Measurements from ENCODE around the gene ACACA.

ACACA gene

GRCh38 chr17:37340804-37341203 is 65.8 kb downstream of the ACACA start:
- DNase-seq: no peak

GRCh38 chr17:37339321-37339720 is 67.3 kb downstream of the ACACA start:
- DNase-seq: no peak

- DNase-seq: no peak
Observed at GRCh38 chr17:37338847-37339246, 67.8 kb downstream of the ACACA start.

- DNase-seq: no peak
Observed at GRCh38 chr17:37327341-37328090, 79.1 kb downstream of the ACACA start.

GRCh38 chr17:37322826-37323561 is 83.6 kb downstream of the ACACA start:
- DNase-seq: no peak

DNA sequence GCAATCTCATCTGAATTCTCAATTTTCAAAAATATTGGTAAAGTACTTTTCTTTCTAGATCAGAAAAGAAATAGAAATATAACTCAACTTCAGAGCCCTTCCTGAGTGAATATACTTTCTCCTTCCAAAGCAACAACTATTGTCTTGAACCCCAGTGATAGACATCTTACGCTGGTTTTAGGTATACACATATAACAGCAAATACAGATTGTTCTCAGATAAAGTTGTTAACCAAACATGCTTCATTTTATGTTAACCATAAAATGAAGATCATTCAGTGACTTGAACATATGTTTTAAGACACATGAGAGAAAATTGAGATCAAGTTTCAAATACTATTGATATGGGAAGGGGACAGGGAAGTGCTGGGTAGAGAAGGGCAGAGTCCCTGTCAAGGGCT is 84.5 kb downstream of the ACACA start:
- DNase-seq: no peak

DNA sequence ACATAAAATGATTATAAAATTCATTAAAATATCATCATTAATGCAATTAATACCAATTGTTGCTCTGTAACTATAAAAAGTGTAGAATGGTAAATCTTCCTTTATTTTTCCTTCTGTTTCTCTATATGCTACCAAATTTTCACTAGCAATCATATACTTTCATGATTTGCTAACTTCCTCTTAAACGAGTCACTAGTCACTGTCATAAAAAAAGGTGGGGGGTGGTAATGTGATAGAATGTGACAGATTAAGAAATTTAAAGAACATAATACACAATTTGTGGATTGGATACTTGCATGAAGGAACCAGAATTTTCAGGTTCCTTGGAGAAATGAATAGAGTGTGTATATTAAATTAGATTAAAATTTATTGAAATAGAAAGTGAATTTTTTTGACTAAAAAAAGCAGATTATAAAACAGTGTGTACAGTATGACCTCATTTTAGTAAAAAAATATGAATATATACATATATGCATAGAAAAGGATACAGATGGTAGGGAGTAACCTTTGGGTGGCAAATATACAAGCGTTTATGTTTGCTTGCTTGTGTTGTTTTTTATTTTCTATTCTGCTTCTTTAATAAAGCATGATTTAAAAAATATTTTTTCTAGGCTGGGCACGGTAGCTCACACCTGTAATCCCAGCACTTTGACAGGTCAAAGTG is 87.6 kb downstream of the ACACA start:
- no peak for DNase-seq

DNA sequence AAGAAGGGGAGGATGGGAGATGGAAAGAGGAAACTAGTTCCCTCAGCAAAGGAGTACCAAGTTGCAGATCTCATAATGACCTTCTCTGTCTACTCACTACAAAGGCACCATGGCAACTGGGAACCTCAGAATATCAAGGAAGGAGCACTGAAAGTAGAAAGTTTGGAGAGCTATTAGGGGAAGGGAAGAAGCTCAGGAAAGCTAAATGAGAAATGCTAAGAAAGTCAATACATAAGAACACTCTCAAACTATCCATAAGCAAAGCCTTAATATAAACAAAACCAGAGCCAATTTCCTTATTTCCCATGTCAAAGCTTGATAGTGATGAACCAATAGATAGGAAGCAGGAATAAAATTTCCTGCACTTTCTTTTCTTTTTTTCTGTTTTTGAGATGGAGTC is 88.8 kb downstream of the ACACA start:
- DNase-seq: no peak

DNA sequence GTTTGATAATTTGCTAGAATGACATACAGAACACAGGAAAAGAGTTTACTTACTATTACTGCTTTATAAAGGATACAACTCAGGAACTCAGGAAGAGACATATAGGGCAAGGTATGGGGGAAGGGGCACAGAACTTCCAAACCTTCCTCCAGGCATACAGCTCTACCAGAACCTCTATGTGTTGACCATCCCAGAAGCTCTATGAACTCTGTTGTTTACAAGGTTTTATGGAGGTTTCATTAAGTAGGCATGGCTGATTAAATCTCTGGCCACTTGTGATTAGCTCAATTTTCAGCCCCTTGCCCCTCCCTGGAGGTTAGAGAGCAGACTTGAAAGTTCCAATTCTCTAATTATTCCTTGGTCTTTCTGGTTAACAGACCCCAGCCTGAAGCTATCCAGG is 91.0 kb downstream of the ACACA start:
- DNase-seq: no peak

- no peak for DNase-seq
Observed at GRCh38 chr17:37312137-37312923, 94.3 kb downstream of the ACACA start.

DNA sequence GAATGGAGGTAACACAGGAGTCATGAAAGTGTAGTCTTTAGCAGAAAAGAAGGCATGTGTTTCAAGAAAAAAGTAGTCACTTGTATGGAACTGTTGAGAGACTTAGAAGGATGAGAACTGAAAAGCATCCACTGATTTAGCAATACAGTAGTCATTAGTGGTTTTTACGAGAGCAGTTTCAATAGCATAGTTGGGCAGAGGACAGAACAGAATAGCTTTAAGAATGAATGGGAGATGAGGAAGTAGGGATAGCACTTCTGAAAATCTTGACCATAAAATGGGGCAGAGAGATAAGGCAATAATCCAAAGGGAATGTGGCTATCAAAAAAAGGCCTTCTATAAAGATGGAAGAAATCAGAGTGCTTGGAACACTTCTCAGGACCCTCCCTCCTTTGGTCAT is 95.7 kb downstream of the ACACA start:
- no peak for DNase-seq

GRCh38 chr17:37309051-37309450 is 97.6 kb downstream of the ACACA start:
- no peak for DNase-seq

DNA sequence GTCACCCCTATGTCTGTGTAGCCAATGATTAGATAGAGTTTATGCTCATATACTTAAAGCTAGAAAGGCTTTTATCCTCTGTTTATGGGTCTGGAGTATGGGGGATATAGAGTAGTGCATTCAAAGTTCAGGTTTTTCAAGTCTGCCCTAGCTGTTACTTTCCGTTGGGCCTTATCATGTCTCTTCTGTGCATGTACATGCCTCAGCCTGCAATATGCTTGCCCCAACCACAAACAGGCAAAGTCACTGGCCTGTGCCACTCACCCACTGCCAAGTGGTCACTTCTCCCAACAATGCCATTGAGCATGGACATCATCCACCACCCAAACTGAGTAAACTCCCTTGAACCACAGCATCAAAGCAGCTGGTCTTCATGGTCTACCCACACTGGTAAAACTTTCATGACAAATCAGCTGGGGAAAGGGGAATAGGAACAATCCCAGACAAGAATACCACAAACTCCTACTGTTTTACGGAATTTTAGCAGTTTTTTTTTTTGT is 101.2 kb downstream of the ACACA start:
- DNase-seq: no peak

DNA sequence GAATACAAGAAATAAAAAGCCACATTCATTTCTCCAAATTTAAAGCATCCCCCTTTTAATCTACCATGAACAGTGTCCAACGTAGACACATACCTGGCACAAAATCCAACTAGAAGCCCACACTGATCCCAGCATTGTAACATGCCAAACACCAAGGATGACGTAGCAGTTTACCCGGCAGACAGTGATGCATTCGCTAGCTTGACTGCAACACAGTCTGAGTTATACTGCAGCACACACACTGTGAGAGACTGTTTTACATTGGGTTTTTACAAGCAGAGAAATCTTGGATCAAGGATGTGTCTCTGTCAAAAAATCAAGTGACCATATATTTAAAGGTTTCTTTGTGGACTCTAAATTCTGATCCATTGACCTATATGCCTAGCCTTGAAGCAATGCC is 105.3 kb downstream of the ACACA start:
- DNase-seq: no peak

GRCh38 chr17:37300683-37301082 is 106.0 kb downstream of the ACACA start:
- DNase-seq: no peak

DNA sequence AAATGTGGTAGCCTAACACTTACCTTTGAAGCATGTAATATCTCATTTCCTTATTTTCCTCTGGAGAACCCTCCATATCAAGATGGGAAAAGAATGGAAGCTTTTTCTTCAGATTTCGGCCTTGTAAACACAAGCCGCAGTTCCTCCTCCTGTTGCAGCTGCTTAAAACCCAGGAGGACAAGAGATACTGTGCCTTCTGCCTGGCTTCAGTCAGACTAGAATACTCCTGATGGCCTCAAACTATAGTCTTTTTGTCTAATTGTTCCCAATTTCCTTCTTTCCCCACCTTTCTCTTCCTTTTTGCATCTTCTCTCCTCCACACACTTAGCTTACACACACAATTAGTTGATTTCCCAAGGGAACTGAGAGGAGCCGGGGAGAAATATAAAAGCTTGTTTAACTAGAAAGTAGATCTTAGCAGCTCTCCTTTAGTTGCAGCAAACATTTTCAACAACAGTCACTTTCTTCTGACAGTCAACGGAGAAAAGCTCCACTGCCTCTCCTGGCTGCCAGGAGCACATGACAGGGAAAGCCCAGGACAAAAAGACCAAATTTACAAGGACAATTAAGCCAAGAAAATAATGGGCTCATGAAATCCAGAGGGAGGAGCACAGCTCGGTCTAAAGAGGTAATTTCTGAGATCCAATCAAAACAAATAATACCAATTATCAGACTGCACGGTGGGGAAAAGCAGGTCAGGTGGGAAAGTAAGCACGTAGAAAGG is 107.2 kb downstream of the ACACA start:
- no peak for DNase-seq

DNA sequence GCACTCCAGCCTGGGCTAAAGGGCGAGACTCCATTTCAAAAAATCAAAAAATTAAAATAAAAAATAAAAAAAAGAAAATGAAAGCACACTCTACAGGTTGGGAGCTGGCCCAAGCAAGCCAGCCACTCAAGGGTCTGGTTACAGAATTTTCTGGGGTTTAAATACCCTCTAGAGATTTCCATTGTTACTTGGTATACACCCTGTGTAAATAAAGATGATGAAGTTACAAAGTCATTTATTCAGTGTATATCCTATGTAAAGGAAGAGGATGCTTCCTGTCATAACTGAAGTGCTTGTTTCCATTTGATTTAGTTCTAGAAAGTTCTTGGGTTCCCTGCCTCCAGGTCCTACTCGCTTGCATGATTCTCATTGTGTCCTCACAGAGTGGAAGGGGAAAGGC is 110.7 kb downstream of the ACACA start:
- no peak for DNase-seq

DNA sequence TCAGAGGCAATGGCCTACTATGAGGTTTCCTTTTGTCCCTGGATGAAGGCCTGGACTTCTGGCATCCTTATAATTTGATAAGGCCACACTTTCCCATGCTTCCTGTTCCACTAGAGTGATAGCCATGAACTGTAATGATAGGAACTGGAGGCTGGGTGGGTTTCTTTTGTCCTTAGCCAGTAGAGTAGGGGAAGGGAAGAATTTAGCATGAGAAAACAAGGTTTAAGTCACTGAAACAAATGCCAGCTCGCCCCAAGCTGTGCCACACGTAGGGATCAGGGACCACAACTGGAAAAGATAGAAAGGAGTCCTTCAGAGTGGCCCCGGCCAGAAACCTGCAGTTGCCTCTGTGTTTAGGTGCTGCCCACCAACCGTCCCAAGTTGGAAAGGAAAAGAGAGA is 111.7 kb downstream of the ACACA start:
- no peak for DNase-seq

DNA sequence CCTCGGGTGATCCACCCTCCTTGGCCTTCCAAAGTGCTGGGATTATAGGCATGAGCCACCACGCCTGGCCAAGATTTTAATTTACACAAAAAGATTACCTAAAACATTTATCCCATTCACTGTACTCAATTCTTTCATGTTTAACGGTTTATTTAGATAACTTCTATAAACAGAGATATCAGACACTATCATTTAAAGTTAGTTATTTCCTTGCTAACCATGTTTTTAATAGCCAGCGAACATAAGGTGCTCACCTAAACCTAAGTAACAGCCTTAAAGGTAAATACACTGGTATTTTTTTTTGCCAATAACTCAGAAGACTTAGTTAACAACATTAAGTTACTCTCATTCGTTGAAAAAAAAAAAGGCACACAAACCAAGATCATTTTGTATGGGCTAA is 112.9 kb downstream of the ACACA start:
- no peak for DNase-seq

DNA sequence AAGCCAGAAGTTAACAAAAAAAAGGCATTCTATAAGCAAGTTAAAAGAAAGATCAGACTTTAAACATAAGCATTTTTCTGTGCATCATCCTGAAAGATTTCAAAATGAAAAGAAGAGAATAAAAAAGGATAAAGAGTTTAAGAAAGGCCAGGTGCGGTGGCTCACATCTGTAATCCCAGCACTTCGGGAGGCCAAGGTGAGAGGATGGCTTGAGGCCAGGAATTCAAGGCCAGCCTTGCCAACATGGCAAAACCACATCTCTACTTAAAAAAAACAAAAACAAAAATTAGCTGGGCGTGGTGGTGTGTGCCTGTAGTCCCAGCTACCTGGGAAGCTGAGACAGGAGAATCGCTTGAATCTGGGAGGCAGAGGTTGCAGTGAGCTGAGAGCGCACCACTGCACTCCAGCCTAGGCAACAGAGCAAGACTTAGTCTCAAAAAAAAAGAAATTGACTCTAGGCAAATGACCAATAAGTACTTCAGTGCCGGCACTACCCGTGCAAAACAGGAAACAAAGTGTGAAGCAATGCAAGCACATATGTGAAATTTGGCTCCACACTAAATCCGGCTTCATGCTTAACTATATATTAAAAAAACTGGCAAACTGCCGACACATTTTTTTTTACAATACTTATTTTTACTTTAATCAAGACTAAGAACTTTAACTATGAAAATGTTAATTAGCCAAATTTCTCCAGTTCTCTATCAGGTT is 114.1 kb downstream of the ACACA start:
- DNase-seq: no peak

GRCh38 chr17:37291351-37291750 is 115.3 kb downstream of the ACACA start:
- DNase-seq: no peak

- no peak for DNase-seq
Observed at GRCh38 chr17:37286430-37286829, 120.2 kb downstream of the ACACA start.
